Putamen (tissue), 1 donor: Measurements from ENCODE around the gene POPDC2.
"Not testable (repeated sequence)": the region's sequence is repeated elsewhere in the genome, so short reads cannot be mapped to it uniquely, and the experiment has no call there.

Experiments used
- DNase-seq: peaks from one replicate; pipeline ENCODE4 v3.0.0-alpha.2; 2016; ENCODE audit warnings: low spot score

Gene POPDC2, protein sequence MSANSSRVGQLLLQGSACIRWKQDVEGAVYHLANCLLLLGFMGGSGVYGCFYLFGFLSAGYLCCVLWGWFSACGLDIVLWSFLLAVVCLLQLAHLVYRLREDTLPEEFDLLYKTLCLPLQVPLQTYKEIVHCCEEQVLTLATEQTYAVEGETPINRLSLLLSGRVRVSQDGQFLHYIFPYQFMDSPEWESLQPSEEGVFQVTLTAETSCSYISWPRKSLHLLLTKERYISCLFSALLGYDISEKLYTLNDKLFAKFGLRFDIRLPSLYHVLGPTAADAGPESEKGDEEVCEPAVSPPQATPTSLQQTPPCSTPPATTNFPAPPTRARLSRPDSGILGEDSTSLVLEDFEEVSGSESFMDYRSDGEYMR

DNA sequence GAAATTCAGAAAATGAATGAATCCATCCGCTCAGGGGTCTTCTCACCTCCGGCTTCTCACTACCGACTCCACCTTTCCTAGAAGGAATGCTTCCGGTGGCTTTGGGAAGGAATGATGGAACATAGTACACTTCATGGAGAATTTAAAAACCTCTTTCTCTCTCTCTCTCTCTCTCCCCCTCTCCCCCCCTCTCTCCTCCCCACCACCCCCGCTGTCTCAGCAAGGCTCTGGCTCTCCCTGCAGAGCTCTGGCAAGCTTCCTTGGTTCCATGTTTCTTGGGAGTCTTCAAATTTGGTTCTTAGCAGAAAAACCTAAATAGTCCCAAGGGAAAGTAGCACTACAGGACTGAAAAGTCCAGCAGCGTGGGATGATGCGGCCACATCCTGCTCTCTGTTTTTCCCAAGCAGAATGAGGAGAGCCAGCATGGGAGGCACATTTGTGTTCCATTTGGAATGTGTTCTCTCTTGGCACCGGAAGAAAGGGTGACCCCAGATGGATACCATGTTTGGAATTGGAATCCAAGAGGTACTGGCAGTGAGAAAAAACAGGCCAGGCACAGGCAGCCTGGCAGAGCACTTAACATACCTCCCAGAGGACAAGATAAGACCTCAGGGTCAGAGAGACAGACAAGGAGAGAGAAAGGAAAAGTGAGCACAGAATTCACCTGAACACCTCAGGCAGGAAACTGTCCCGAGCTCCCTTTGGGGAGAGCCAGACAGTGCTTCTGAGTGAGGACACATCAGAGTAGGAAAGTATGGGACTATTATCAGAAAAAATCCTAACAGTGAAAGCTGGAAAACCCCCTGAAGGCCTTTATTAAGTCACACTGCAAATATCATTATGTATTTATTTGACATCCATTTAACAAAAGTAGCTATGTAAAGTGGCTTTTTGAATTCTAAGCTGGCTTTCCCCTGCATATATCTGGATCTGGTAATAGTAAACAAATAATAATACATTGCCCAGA is at the start of gene POPDC2:
TSS of gene POPDC2 (minus strand) at position 116 of the 967 bp plus-strand sequence. CDS start 166 bp downstream, outside the sequence.
- no peak for DNase-seq

DNA sequence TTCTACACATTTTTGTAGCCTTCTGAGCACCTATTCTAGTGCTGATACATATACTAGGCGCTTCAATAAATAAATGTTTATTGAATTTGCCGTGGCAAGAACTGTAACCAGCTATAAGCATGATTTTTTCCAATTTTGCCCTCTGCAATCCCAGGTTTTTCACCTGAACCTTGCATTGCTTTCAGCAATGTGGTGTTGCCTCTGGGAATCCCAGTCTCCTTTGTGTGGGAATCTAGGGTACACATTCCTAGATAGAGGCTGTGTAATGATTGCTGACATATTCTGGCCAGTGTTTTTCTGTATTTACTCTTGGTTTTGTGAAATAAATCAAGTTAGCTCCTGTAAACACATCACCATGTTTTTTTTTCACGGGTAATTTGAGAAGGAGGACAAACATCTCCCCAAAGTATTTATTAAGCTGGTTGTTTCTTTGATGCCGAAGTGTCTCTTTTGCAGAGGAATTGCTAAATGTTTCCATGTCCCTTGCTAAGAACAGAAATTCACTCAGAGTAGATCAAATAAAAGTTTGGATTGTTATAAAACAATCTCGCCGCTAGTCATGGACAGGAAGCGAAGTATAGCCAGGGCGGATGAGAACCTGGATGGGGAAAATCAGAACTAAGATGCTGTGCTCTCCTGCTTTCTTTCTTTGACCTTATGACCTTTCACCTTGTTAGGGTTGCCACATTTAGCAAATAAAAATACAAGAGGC is 43.6 kb upstream of the POPDC2 start:
- no peak for DNase-seq

DNA sequence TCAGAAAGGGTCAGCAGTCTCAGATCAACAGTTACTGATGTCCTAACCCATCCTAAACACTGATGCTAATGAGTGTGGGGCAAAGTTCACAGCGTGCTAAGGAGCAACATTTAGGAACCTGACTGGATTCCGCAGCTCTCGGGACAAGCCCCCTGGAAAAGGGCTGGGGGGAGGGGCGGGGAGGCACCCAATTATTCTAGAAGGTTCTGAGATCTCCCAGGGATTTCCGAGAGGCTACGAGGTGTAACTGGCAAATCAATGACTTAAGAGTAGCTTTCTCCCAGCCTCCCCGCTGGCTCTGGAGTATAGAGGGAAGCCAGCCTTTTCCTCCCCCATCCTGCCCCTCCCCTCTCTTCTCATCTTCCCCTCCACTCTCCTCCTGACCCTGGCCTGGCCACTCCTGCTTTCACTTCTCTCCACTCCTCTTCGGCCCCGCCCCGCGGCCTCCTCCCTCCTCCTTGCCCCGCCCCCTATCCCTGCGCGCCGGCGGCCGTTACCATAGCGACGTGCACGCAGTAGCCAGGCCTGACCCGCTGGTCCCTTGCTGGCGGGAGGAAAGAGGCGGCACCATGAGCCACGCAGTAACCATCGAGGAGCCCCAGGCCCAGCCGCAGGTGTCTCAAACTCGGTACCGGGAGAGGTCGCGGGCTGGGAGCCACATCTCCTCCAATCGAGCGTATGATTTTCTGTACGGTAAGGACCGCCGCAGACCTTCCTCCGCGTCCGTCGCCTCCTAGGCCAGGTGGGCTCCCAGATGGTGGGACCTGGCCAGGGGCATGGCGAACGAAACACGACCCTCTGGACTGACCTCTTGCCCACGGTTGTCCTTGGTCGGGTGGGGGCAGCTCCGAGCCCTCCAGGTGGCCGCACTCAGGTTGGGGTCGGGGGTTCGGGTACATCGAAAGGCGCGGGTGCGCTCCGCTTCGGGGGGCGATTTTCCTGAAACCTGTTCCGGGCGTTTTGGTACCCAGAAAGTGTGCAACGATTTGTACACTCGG is 42.4 kb upstream of the POPDC2 start, which contains the start of gene CFAP91:
TSS of gene CFAP91 (plus strand) at position 493 of the 998 bp plus-strand sequence. CDS start at position 570, 77 bp downstream.
- DNase-seq = peak; percentile 92

DNA sequence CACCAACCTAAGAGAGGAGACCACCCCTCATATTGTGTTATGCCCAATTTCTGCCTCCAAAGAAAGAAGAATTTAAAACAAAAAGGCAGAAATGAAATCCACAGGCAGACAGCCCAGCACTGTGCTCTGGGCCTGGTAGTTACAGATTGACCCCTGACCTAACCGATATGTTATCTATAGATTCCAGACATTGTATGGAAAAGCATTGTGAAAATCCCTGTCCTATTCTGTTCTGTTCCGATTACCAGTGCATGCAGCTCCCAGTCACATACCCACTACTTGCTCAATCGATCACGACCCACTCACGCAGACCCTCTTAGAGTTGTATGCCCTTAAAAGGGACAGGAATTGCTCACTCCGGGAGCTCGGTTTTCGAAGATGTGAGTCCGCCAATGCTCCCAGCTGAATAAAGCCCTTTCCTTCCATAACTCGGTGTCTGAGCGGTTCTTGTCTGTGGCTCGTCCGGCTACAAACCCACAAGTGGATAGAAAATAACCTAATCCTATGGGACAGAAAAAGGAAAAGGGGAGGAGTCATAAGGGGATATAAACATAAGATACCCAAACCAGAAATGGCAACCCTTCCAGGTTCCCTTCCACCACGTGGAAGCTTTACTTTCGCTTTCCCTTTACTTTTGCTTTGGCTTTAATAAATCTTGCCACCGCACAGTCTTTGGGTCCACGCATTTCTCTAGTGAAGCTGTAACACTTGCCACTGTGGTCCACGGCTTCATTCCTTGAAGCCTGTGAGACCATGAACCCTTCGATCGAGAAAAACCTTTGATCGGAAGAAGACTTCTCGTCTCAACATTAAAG is 40.7 kb upstream of the POPDC2 start:
- no peak for DNase-seq

DNA sequence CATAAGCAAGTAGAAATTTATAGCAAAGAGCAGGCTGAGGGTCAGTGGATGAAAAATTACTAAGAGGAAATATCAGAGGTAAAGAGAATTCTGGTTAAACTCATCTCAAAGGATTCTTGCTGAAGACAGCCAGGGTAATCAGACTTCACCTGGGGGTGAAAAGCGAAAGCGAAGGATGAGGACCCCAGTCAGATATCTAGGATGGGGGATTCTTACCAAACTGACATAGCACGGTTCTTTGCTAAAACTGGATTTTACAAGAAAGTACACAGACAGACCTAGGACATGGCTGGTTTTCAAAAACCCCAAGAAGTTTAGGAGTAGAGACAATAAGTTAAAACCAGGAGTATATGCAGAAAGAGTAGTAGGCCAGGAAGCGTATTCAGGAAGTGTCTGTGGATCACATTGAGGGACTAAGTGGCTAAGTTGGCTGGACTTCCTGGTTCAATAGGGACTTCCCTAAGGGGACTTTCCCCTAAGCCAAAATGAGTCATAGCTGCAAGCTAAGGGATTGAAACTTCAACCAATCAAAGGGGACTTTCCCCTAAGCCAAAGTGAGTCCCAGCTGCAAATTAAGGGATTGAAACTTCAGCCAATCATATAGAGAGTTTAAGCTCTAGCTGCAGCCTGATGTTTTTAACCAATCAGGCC is 40.0 kb upstream of the POPDC2 start:
- DNase-seq = no peak

DNA sequence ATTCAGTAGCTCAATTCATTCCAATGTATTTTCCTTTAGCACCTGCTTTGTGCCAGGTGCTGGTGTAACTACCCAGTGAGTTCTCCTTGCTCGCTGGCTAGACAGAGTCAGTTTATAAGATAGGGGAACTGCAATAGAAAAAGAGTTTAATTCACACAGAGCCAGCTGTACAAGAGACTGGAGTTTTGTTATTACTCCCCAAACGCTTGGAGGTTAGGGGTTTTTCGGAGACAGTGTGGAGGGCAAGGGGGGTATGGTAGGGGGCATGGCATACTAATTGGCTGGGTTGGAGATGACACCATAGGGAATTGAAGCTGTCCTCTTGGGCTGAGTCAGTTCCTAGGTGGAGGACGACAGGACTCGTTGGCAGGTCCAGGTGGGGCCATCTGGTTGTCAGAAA is 37.0 kb upstream of the POPDC2 start:
- no peak for DNase-seq

DNA sequence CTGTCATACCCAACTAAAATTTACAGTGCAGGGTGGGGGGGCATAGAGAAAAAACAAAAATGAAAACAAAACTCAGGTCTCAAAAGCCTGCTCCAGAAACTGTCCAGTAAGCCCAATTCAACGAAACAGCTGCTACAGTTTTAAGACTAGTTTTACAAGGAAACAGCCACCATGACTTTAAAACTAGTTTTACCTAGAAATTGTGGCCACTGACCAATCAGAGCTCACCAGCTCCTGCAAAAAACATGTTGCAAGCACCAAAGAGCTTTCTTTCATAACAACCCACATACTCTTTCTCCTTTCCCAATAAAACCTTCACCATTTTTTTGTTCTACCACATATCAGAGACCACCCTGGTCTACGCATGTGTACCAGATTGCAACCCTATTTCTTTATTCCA is 35.1 kb upstream of the POPDC2 start:
- DNase-seq = no peak

DNA sequence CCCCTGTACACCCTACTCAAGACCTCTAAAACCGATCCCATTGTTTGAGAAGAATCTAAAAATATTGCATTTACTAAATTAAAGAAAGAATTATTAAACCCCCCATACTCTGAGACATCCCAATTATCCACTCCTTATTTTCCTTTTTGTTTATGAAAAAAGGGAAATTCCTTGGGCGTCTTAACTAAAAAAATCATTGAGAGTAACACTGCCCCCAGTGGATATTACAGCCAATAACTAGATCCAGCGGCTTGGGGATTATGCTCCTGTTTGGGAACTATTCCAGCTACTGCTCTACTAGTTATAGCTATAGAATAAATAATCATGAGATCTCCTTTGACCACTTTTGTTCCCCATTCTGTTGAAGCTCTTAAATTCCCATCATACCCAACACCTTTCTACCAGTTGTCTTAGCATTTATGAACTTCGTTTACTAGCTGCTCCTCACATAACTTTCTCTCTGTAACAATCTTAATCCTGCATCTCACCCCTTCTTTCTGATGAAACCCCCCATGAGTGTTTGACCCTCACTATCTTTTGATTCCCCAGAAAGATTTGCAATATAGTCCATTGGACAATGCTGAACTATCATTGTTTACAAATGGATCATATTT is 29.8 kb upstream of the POPDC2 start:
- DNase-seq = no peak

DNA sequence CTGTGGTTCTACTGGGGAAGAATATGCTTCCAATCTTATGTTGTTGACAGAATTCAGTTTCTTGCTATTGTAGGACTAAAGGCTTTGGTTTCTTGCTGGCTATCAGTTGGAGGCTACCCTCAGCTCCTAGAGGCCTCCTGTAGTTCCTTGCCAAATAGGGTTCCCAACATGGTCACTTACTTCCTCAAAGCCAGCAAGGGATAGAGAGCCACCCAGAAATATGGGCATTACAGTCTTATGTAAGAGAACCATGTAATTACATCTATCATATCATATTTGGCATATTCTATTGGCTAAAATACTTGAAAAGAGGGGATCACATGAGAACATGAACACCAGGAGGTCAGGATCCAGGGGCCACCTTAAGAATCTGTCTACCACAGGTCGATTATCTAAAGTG is 23.0 kb upstream of the POPDC2 start:
- no peak for DNase-seq

DNA sequence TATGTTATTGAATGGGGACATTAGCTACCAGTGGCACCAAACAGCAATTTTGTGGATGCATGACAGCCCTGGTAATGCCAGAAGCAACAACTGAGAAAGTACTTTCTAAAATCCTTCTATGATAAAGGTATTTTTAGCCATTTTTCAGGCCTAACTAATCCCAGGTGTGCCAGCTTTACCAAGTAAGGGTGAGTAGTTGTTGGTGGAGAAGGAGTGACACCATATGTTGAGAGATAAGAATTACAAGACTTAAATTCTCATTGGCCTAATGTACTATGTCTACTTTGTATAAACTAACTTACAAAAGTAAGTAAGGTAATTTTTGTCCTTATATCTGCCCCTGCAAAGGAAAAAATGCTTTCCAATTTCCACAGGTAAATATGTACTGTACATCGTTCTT is 20.9 kb upstream of the POPDC2 start:
- DNase-seq = no peak

DNA sequence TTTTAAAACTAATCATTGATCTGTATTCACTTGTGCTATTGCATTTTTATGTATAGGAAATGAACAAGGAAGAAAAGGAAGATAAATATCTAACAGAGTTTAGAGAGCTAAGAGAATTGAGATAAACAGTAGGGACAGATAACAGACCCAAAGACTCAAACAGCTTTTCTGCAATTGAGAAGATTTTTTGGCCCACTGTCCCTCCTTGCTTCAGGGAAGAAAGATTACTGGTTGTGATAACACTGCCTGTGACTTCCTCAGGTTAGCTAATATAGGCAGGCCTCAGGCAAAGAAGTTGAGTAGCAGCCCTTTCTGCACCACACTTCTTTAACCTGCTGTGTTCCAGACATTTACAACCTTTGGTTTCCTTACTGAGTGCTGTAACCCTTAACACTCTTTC is 19.5 kb upstream of the POPDC2 start:
- no peak for DNase-seq

DNA sequence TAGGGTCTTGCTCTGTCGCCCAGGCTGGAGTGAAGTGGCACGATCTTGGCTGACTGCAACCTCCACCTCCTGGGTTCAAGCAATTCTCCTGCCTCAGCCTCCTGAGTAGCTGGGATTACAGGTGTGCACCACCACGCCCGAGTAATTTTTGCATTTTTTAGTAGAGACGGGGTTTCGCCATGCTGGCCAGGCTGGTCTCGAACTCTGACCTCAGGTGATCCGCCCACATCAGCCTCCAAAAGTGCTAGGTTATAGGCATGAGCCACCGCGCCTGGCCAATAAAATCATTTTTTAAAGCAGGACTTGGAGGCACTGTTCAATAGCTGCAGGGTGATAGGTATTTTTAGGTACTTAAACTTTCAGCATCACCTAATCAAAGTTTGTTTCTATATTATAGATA is 17.8 kb upstream of the POPDC2 start:
- not testable (repeated sequence) for DNase-seq

DNA sequence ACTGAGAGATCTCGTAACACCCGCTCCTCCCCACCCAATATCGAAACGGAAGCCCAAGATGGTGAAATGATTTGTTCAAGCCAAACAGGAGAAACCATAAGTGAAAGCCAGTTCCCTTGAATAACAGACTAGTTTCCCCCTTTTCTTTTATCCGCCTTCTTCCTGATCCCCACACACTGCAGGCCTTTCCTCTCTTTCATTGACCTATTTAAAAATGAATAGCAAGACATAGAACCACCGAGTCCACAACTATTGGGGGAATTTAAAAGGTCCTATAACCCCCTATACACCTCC is 17.2 kb upstream of the POPDC2 start:
- DNase-seq = no peak

DNA sequence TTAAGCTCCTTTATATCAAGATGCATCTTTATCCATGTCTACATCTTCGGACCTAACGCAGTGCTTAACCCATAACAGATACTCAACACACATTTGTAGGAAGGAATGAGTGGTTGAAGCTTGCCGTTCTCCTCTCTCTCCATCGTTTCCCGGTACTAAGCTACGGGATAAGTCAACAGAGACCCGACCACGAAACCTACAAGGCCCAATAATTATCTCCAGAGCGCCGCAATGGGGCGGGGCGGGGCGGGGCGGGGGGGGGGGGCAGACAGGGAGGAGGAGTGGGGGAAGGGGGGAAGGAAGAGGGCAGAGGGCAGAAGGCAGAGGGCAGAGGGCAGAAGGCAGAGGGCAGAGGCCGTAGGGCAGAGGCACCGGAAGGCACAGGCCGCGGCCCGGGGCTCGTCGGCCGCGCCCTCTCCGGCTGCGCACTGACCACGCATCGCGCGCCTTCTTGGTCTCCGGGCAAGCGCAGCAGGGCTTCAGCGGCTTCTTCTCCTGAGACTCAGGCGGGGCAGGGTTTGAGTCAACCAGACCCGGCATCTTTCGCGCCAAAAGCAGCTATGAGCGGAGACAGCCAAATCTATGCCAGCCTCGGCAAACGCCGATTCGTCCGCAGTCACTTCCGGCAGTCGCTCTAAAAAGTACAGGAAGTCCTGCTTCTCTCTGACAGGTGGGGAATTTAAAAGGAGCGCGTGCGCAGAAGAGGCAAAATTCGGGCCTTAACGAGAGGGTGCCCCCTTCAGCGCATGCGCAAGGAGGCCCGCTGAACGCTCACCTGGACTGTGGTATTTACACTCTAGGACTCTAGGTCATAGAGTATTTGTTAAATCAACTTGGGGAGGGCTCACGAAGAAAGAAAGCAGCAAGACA is 16.6 kb upstream of the POPDC2 start, which contains the start of gene COX17:
TSS of gene COX17 (minus strand) at position 636 of the 870 bp plus-strand sequence. CDS start at position 540, 96 bp downstream.
- peak; percentile 95 for DNase-seq

DNA sequence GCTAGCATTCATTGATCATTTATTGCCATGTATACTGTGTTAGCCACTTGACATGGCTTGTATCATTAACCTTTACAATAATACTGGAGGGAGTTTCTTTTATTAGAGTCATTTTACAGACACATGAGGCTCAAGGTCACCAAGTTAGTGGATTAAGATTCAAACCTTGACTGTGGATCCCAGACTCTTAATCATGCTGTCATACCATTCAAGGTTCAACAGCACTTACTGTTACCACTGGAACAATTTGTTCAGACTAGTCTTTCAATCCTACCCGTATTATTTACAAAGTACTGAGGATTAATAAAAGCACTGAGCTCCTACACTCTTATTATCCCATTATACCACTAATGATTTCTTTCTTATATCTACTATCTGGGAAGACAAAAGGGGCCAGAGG is 15.6 kb upstream of the POPDC2 start:
- DNase-seq = no peak

DNA sequence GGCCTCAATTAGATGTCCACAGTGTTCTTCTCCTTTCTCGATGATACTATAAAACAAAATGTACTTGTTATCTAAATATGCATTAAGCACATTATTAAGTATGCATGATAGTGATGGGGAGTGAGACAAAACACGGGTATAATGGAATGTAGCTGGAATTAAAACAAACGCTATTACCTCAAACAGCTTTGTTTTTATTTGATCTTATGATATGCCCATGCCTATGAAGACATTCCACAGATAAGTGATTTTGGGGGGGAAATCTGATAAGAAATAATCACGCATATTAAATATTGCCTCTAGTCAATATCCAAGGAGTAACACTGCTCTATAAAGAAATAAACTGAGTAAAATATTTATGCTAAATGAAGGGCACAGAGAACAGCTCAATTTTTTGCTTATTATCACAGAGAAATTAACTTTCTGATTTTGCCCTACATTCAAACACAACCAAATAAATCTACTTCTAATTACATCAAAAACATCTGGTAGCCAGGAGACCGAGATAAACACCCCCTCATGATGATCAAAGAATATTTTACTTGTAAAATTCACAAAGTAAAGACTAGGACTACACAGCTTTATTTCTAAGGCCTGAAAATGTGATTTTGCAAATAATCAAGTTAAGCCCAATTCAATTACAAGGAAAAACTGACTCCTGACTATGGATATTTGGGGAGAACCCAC is 14.9 kb upstream of the POPDC2 start:
- no peak for DNase-seq

DNA sequence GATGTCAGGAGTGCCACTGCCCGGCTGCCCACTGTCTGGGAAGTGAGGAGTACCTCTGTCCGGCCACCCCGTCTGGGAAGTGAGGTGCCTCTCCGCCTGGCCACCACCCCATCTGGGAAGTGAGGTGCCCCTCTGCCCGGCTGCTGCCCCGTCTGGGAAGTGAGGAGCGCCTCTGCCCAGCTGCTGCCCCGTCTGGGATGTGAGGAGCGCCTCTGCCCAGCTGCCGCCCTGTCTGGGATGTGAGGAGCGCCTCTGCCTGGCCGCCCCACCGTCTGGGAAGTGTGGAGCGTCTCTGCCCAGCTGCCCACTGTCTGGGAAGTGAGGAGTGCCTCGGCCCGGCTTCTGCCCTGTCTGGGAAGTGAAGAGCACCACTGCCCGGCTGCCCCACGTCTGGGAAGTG is 13.5 kb upstream of the POPDC2 start:
- no peak for DNase-seq

DNA sequence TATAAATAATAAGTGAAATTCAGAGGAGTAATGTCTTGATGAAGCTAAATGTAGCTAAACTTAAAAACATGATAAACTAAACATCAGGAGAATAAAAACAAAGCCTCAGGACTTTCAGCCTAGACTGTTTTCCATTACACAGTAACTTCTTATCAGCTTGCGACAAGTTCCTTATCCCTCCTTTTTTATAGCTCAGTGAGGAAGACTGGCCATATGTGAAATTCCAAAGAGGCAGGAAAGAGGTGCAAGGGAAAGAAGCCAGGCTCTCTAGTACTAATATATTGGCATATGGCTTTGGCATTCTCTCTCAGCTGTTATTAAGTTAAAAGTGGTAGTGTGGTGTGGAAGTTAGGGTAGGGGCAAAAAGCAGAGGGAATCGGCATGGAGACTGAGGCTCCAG is 12.4 kb upstream of the POPDC2 start:
- DNase-seq = no peak
